Measurements from ENCODE around the gene BUD31. TPM values are rescaled to one million over a fixed set of nuclear protein-coding genes. Genes with fewer than 3 reads are reported as not detected.

Gene BUD31
- total and polyA plus RNA-seq, 9 of the 15 experiments (the other 6 are each of a cell fraction or from before 2014, with no cell fraction given) = 105 to 342 (median 247) TPM

- TF ChIP-seq ZNF609 (CRISPR knock-in tag; IDR thresholded peaks at IDR 0.05; ENCODE audit: borderline replicate concordance) (no peak), PHB (CRISPR knock-in tag; IDR thresholded peaks at IDR 0.05) (no peak), FOSL1 (tag; conservative IDR thresholded peaks at IDR 0.05) (no peak), GATAD2B (IDR thresholded peaks at IDR 0.05; ENCODE audit: borderline replicate concordance) (no peak), ATF1 (CRISPR knock-in tag; IDR thresholded peaks at IDR 0.05) (no peak), ATF1 (tag; IDR thresholded peaks at IDR 0.05) (no peak), POLR2AphosphoS2 (IDR thresholded peaks at IDR 0.05; ENCODE audit: low read length) (peak; percentile 91), HMGN3 (IDR thresholded peaks at IDR 0.05; ENCODE audit: borderline replicate concordance, extremely low read depth, insufficient read length, low read depth, low read length) (no peak), CBFA2T2 (conservative IDR thresholded peaks at IDR 0.05) (no peak), MECOM (CRISPR knock-in tag; IDR thresholded peaks at IDR 0.05) (no peak), JUND (IDR thresholded peaks at IDR 0.05; ENCODE audit: borderline replicate concordance, low read depth, low read length) (no peak), JUND (tag; IDR thresholded peaks at IDR 0.05; ENCODE audit: borderline replicate concordance, low read depth, low read length) (no peak), ZBTB12 (CRISPR knock-in tag; IDR thresholded peaks at IDR 0.05) (no peak), ZBTB17 (CRISPR knock-in tag; IDR thresholded peaks at IDR 0.05) (no peak), ZNF354B (CRISPR knock-in tag; IDR thresholded peaks at IDR 0.05) (no peak), SIX5 (IDR thresholded peaks at IDR 0.05; ENCODE audit: borderline replicate concordance in 1 of 2, insufficient read depth in 1 of 2, low read depth in 1 of 2, low read length in 2 of 2) (no peak), POLR3A (IDR thresholded peaks at IDR 0.05; ENCODE audit: borderline replicate concordance, extremely low read depth, insufficient read depth, insufficient read length) (no peak), NR2F6 (CRISPR knock-in tag; IDR thresholded peaks at IDR 0.05) (no peak), TAF15 (IDR thresholded peaks at IDR 0.05; ENCODE audit: low read depth, low read length) (0 out of 2 replicates have a peak, but pooled peaks have one; percentile 73), CHD4 (IDR thresholded peaks at IDR 0.05; ENCODE audit: insufficient read depth, insufficient replicate concordance, low read depth, low read length, poor library complexity, severe bottlenecking) (no peak), MYBL2 (IDR thresholded peaks at IDR 0.05; ENCODE audit: low read depth) (no peak), MYBL2 (CRISPR knock-in tag; IDR thresholded peaks at IDR 0.05; ENCODE audit: borderline replicate concordance) (no peak), PML (IDR thresholded peaks at IDR 0.05; ENCODE audit: low read length) (0 out of 2 replicates have a peak, but pooled peaks have one; percentile 2), IRF2 (CRISPR knock-in tag; IDR thresholded peaks at IDR 0.05) (no peak)
These were observed 49.1 kb downstream of the BUD31 start (continued) for GRCh38 chr7:99457650-99458493.
